GM21515 (cell line): ENCODE data around the gene ARPC4.

ENCODE experiments used
- ATAC-seq: cut with Tn5 transposase; IDR thresholded peaks from one replicate; pipeline ENCODE4 v1.9.1; 2021; ENCODE audit not compliant: unreplicated experiment

ARPC4 gene

GRCh38 chr3:9792405-9793160 lies at the start of gene ARPC4, which contains the start of gene TADA3:
ARPC4 (plus strand) TSS chr3:9793082; CDS start chr3:9793122, 40 bp downstream.
TADA3 (minus strand) TSS chr3:9792473; CDS start chr3:9791466, 1,007 bp downstream.
- ATAC-seq = peak; percentile 79

GRCh38 chr3:9743548-9743947 lies 49.3 kb upstream of the ARPC4 start:
- no peak for ATAC-seq

- no peak for ATAC-seq
Observed at GRCh38 chr3:9744162-9744561, 48.7 kb upstream of the ARPC4 start.

GRCh38 chr3:9745521-9745920 lies 47.4 kb upstream of the ARPC4 start:
- ATAC-seq = no peak

GRCh38 chr3:9746330-9746729 lies 46.6 kb upstream of the ARPC4 start:
- no peak for ATAC-seq

GRCh38 chr3:9747267-9747666 lies 45.6 kb upstream of the ARPC4 start:
- no peak for ATAC-seq

- ATAC-seq = no peak
Observed at GRCh38 chr3:9748031-9748430, 44.9 kb upstream of the ARPC4 start.

- ATAC-seq = no peak
Observed at GRCh38 chr3:9749296-9749644, 43.6 kb upstream of the ARPC4 start.

- ATAC-seq = peak; percentile 94
Observed at GRCh38 chr3:9749645-9750555, 43.0 kb upstream of the ARPC4 start, which contains the start of gene OGG1. OGG1 (plus strand) TSS chr3:9749952; CDS start chr3:9750287, 335 bp downstream.

GRCh38 chr3:9750556-9751411 lies 42.1 kb upstream of the ARPC4 start:
- no peak for ATAC-seq

GRCh38 chr3:9754678-9755077 lies 38.2 kb upstream of the ARPC4 start:
- ATAC-seq = no peak

- no peak for ATAC-seq
Observed at GRCh38 chr3:9757427-9757826, 35.5 kb upstream of the ARPC4 start.

- ATAC-seq = no peak
Observed at GRCh38 chr3:9760779-9761505, 31.9 kb upstream of the ARPC4 start.

GRCh38 chr3:9761919-9762318 lies 31.0 kb upstream of the ARPC4 start:
- no peak for ATAC-seq

- ATAC-seq = no peak
Observed at GRCh38 chr3:9762871-9763270, 30.0 kb upstream of the ARPC4 start.

GRCh38 chr3:9765865-9766264 lies 27.0 kb upstream of the ARPC4 start:
- no peak for ATAC-seq

- no peak for ATAC-seq
Observed at GRCh38 chr3:9767418-9767817, 25.5 kb upstream of the ARPC4 start.

- ATAC-seq = no peak
Observed at GRCh38 chr3:9768141-9768775, 24.6 kb upstream of the ARPC4 start.

GRCh38 chr3:9769012-9769411 lies 23.9 kb upstream of the ARPC4 start:
- ATAC-seq = no peak
